Hepatocyte (in vitro differentiated cells): ENCODE results near the gene COBL. TPM values are rescaled to one million over a fixed set of nuclear protein-coding genes. Genes with fewer than 3 reads are reported as not detected.

Source experiments
- DNase-seq: peaks from one replicate; pipeline ENCODE4 v3.0.0-alpha.2; 2016; ENCODE audit warnings: low spot score
- H2AFZ ChIP-seq: fragments of 200-600 bp; sonication (generic); 2 replicates; pipeline ENCODE4 v1.6.0; 2016; ENCODE audit warnings: antibody characterized with exemption, mild to moderate bottlenecking
- H3K27ac ChIP-seq: fragments of 200-600 bp; sonication (generic); 2 replicates; pipeline ENCODE4 v1.5.1; 2016; ENCODE audit warnings: mild to moderate bottlenecking
- H3K27me3 ChIP-seq: fragments of 200-600 bp; sonication (generic); 2 replicates; pipeline ENCODE4 v1.6.1; 2016
- H3K36me3 ChIP-seq: fragments of 200-600 bp; sonication (generic); replicated peaks from 2 replicates; pipeline ENCODE4 v1.5.1; 2016; ENCODE audit warnings: low read depth; ENCODE audit not compliant: insufficient read depth
- H3K4me1 ChIP-seq: fragments of 200-600 bp; sonication (generic); 2 replicates; pipeline ENCODE4 v1.5.1; 2016; ENCODE audit warnings: mild to moderate bottlenecking, moderate library complexity; ENCODE audit not compliant: insufficient read depth
- H3K4me2 ChIP-seq: fragments of 200-600 bp; sonication (generic); 2 replicates; pipeline ENCODE4 v1.6.0; 2016
- H3K4me3 ChIP-seq: fragments of 200-600 bp; sonication (generic); 2 replicates; pipeline ENCODE4 v1.5.1; 2016; ENCODE audit warnings: mild to moderate bottlenecking
- H3K79me2 ChIP-seq: fragments of 200-600 bp; sonication (generic); 2 replicates; pipeline ENCODE4 v1.6.0; 2017; ENCODE audit warnings: mild to moderate bottlenecking
- H3K9me2 ChIP-seq: fragments of 200-600 bp; sonication (generic); replicated peaks from 2 replicates; pipeline ENCODE4 v1.6.0; 2017; ENCODE audit warnings: mild to moderate bottlenecking; ENCODE audit not compliant: insufficient read depth
- H3K9me3 ChIP-seq: fragments of 200-600 bp; sonication (generic); 2 replicates; pipeline ENCODE4 v1.5.1; 2016; ENCODE audit warnings: low read depth, mild to moderate bottlenecking
- H4K20me1 ChIP-seq: fragments of 200-600 bp; sonication (generic); 2 replicates; pipeline ENCODE4 v1.6.0; 2016; ENCODE audit warnings: mild to moderate bottlenecking; ENCODE audit not compliant: insufficient read depth, poor library complexity, severe bottlenecking
- EZH2 ChIP-seq: fragments of 200-600 bp; sonication (generic); IDR thresholded peaks from 2 replicates; pipeline ENCODE4 v1.6.1; 2016; ENCODE audit warnings: antibody characterized with exemption, mild to moderate bottlenecking, borderline replicate concordance
- EZH2phosphoT487 ChIP-seq: fragments of 200-600 bp; sonication (generic); IDR thresholded peaks from one replicate; pipeline ENCODE4 v1.6.1; 2018; ENCODE audit warnings: antibody characterized with exemption, mild to moderate bottlenecking, low read depth, moderate library complexity; ENCODE audit not compliant: unreplicated experiment, severe bottlenecking
- WGBS: methylation state at CpG from one replicate; pipeline ENCODE4 v1.1.6; 2016; ENCODE audit warnings: low lambda C conversion rate; ENCODE audit errors: missing lambda C conversion rate; 5-methylcytosine and 5-hydroxymethylcytosine counted together
- polyA plus RNA-seq: library from polyadenylated mRNA; unstranded; fragments of >200 nt; fragmentation: Nextera tagmentation; extraction: Ambion mirVana; gene quantifications from 2 replicates; pipeline ENCODE4 v1.2.1, GENCODE V29; 2016
- total RNA-seq: library from RNA; depleted of rRNA; stranded (reverse); fragments of >200 nt; gene quantifications from 2 replicates; pipeline ENCODE4 v1.2.3, GENCODE V29; 2014
- TF ChIP-seq, protein P1 (sequence below): fragments of 200-600 bp; sonication (generic); IDR thresholded peaks from 2 replicates; pipeline ENCODE4 v1.5.1; 2016; ENCODE audit warnings: antibody characterized with exemption, mild to moderate bottlenecking; ENCODE audit not compliant: poor library complexity

The COBL gene
- total and polyA plus RNA-seq, 2 experiments from 2014 or later = 7.8 to 20.5 TPM

DNA sequence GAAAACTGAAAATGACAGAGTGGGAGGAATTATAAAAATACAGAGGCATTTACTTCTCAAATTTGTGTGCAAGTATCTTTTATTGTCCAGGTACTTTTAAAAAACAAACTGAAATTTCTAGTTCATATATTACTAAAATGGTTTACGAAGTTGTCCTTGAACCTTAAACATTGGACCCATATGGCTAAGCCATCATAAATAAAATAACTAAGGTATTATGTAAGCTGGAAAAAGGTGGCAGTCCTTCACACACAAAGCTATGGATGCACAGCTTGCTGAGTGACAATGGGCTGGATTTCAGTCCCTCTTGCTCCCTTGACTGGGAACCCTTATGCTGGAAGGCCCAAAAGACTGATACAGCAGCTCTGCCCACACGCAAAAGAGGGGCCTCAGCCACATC, 66.1 kb downstream of the COBL start:
- H3K36me3 ChIP-seq = no peaks in the 10 kb centered on the region
- H3K4me1 ChIP-seq = no peaks in the 10 kb centered on the region
- H3K27me3 ChIP-seq = no peaks in the 10 kb centered on the region
- H3K4me2 ChIP-seq = no peak overlapping the region
- 81% methylated on average over 2 of the region's 2 CpGs for WGBS
- H2AFZ ChIP-seq = no peak overlapping the region
- no peaks in the 10 kb centered on the region for H3K9me3 ChIP-seq
- no peaks in the 10 kb centered on the region for H3K9me2 ChIP-seq
- no peak for DNase-seq
- H3K27ac ChIP-seq = no peak overlapping the region
- no peak overlapping the region for H3K4me3 ChIP-seq
- H4K20me1 ChIP-seq = no peaks in the 10 kb centered on the region
- TF ChIP-seq EZH2 (no peak), EZH2phosphoT487 (no peak)
- TF ChIP-seq, protein P1, sequence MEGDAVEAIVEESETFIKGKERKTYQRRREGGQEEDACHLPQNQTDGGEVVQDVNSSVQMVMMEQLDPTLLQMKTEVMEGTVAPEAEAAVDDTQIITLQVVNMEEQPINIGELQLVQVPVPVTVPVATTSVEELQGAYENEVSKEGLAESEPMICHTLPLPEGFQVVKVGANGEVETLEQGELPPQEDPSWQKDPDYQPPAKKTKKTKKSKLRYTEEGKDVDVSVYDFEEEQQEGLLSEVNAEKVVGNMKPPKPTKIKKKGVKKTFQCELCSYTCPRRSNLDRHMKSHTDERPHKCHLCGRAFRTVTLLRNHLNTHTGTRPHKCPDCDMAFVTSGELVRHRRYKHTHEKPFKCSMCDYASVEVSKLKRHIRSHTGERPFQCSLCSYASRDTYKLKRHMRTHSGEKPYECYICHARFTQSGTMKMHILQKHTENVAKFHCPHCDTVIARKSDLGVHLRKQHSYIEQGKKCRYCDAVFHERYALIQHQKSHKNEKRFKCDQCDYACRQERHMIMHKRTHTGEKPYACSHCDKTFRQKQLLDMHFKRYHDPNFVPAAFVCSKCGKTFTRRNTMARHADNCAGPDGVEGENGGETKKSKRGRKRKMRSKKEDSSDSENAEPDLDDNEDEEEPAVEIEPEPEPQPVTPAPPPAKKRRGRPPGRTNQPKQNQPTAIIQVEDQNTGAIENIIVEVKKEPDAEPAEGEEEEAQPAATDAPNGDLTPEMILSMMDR = no peak
- peaks cover 56% of the 10 kb centered on the region for H3K79me2 ChIP-seq

DNA sequence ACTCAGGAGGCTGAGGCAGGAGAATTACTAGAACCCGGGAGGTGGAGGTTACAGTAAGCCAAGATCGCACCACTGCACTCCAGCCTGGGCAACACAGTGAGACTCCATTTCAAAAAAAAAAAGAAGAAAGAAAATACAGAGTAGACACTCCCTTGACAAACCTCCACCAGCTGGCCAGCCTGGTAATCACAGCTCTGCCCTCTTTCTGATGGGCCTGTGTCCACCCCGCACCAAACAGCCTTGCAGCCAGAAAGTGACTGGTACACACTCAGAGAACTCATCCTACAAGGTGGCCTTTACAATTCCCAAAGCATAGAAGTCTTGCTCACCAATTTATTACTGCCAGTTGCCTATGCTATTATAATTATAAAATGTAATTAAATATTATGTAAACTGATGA, 66.6 kb downstream of the COBL start:
- H3K27me3 ChIP-seq = no peaks in the 10 kb centered on the region
- TF ChIP-seq EZH2phosphoT487 (no peak), EZH2 (no peak)
- 98% methylated on average over 3 of the region's 3 CpGs for WGBS
- H3K9me3 ChIP-seq = no peaks in the 10 kb centered on the region
- no peaks in the 10 kb centered on the region for H3K36me3 ChIP-seq
- H3K9me2 ChIP-seq = no peaks in the 10 kb centered on the region
- no peaks in the 10 kb centered on the region for H4K20me1 ChIP-seq
- H3K4me1 ChIP-seq = no peaks in the 10 kb centered on the region
- H3K4me2 ChIP-seq = no peak overlapping the region
- H3K4me3 ChIP-seq = no peak overlapping the region
- H3K79me2 ChIP-seq = peaks cover 56% of the 10 kb centered on the region
- no peak overlapping the region for H2AFZ ChIP-seq
- H3K27ac ChIP-seq = no peak overlapping the region
- no peak for DNase-seq

DNA sequence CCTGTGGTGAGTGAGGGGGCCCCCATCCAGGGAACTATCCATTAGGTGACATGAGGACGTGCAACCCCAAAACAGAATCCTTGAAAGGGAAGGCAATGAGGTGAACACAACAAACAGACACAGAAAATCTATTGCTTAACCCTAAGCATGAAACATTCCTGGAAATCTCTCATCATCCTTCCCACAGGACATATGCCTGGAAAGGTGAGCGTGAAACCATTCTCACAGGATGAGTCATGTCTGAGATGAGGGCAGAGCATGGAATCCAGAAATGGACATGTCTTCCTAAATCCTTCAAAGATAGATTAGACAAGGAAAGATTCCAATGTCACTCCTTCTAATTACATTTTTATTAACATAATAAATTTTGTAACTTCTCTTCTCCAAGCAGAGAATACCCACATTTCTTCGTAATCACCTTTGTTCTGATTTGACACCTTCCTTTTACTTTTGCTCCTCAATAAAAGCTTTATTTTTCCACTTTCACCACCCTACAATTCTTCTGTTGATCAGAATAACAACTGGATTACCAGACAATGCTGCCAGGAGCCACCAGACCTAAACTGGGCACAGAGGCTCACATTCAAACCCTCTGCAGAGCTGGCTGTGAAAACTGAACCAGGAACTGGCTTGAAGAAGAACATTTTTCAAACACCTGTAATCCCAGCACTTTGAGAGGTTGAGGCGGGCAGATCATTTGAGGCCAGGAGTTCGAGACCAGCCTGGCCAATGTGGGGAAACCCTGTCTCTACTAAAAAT, 67.2 kb downstream of the COBL start:
- H3K27ac ChIP-seq = peak overlapping the region; percentile 51
- no peaks in the 10 kb centered on the region for H3K36me3 ChIP-seq
- H3K4me1 ChIP-seq = no peaks in the 10 kb centered on the region
- WGBS = 86% methylated on average over 5 of the region's 5 CpGs
- H3K9me3 ChIP-seq = no peaks in the 10 kb centered on the region
- no peak for DNase-seq
- TF ChIP-seq EZH2phosphoT487 = no peak
- TF ChIP-seq EZH2 = no peak
- TF ChIP-seq, protein P1 = no peak
- no peaks in the 10 kb centered on the region for H3K27me3 ChIP-seq
- no peaks in the 10 kb centered on the region for H3K9me2 ChIP-seq
- no peak overlapping the region for H3K4me2 ChIP-seq
- peaks cover 52% of the 10 kb centered on the region for H3K79me2 ChIP-seq
- H3K4me3 ChIP-seq = no peak overlapping the region
- no peaks in the 10 kb centered on the region for H4K20me1 ChIP-seq
- no peak overlapping the region for H2AFZ ChIP-seq

DNA sequence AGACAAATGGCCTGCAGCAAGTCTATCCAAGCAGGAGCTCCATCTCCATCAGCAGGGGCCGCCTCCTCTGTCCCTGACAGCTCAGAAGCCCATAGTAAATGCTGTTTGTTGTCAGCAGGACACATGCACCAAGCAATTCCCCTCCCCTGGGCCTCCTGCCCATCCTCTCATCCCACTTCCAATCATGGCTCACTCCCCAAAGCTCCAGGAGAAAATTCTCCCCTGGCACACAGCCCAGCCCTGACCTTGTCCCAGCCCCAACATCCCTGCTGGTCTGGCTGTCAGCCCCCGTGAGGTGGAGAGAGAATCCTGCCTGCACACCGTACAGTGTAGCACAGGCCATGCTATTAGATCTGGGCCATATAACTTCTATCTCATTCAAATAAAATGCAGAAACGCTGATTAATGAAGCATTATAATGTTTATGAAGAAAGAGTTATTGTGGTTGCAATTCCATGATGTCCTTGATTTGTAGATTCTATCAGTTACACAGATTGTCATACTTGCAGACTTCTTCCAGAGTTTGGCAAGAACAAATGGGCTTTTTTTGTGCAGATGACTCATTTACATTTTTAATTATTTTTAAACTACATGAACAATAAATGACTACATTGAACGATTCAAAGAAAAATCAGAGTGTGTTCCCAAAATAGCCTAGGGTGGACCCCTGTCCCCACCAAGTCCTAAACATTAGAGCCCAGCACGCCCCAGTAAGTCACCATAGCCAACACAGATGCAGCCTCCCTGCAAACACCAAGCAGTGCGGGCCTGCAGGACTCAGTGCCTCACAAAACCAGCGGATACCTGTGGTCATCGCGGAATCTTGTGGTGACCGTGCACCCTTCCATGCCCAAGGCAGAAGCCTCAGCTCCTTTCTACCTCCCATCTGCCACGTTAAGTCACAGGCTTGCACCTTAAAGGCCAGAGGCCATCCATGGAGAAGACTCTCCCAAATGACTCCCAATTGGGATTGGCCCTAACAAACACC, 70.1 kb downstream of the COBL start:
- no peaks in the 10 kb centered on the region for H3K4me1 ChIP-seq
- no peaks in the 10 kb centered on the region for H3K36me3 ChIP-seq
- H3K27ac ChIP-seq = no peak overlapping the region
- no peak for DNase-seq
- H3K9me3 ChIP-seq = no peaks in the 10 kb centered on the region
- no peak for TF ChIP-seq EZH2
- no peak for TF ChIP-seq EZH2phosphoT487
- TF ChIP-seq, protein P1 = no peak
- H3K27me3 ChIP-seq = no peaks in the 10 kb centered on the region
- no peak overlapping the region for H3K4me3 ChIP-seq
- 84% methylated on average over 12 of the region's 12 CpGs for WGBS
- H3K4me2 ChIP-seq = no peak overlapping the region
- no peak overlapping the region for H2AFZ ChIP-seq
- H3K79me2 ChIP-seq = peaks cover 46% of the 10 kb centered on the region
- H4K20me1 ChIP-seq = no peaks in the 10 kb centered on the region
- no peaks in the 10 kb centered on the region for H3K9me2 ChIP-seq
